Posterior vena cava (tissue), 2 donors: ENCODE results near the gene PRICKLE1. TPM values are rescaled to one million over a fixed set of nuclear protein-coding genes. Genes with fewer than 3 reads are reported as not detected.
A peak's percentile ranks its signal among the peaks of the same experiment; 100 is the strongest.

Experiments used
- DNase-seq: peaks from one replicate; pipeline ENCODE4 v3.0.0-alpha.2; 2020; ENCODE audit warnings: low spot score
- intact Hi-C, 2 donors: fragments of 100-400 bp; cut with DNase I; formaldehyde crosslinking; loops; one replicate each; pipeline versions ENCODE4 v1.14.1 to v1.14.2; 2022 to 2023
- long read RNA-seq, 2 donors: library from polyadenylated mRNA; unstranded; transcript quantifications; one replicate each; pipeline ENCODE4 v2.0.0, GENCODE V29; 2020 to 2021
- total RNA-seq, 2 donors: library from RNA; stranded (reverse); fragmentation: NEBNext Ultra II Directional; extraction: Animal tissue kit (Norgen Biotek cat#: 25700); gene quantifications; one replicate each; pipeline ENCODE4 v1.2.1, GENCODE V29; 2021
- donor health status: DM: yes; HTN: yes; CAD: no.
- donor health status: DM: yes; HTN: yes; CAD: no.

The PRICKLE1 gene
- total RNA-seq: 10 to 100 TPM; 19.4 to 30.5 TPM
- long read RNA-seq, donor 1, full-length matches to known transcripts: 1 of 11 reads
- long read RNA-seq, donor 1, partial matches to known transcripts: 1 of 11 reads
- long read RNA-seq, donor 1, other reads (novel, unspliced or antisense): 9 of 11 reads
- long read RNA-seq, donor 2, full-length matches to known transcripts: 7 of 19 reads
- long read RNA-seq, donor 2, partial matches to known transcripts: 4 of 19 reads
- long read RNA-seq, donor 2, other reads (novel, unspliced or antisense): 8 of 19 reads

DNA sequence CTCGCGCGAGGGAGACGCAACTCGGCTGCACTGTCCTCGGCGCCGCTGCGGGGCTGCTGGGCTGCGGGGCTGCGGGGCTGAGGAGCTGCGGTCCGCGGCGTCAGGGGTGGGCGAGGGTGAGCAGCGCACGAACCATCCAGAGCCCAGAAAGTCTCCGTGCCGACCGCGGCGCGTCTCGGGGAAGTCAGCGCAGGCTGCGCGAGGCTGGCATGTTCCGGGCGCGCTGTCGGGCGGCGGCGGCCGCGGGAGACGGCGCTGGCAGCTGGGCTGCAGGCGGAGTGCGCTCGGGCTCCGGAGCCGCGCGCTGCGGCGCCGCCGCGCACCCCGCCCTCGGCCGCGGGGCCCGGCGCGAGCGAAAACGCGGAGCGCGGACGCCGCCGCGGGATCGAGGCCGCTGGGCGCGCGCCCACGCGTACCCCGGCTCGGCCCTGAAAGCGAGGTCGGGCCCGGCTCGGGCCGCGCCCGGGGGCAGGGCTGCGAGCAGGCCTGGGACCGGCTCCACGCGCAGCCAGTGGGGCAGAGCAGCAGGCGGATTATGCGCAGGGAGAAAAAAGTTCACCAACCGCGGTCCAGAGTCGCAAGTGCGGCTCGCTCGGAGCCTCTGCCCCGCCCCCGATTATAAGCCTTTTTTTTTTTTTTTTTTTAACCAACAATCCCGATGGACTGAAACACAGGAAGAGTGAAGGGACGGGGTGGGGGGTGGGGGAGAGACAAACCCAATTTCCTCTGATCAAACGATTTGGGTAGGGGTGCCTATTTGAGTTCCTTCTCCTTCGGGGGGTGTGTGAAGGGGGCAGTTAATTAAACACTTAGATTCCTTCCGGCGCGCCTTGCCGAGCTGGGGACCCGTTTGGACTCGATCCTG is at the start of gene PRICKLE1:
Gene PRICKLE1 (minus strand): TSS at position 282 of the 865 bp plus-strand sequence. CDS start 117,230 bp downstream, outside the sequence.
- intact Hi-C loops: no loop called here
- peak; percentile 83 for DNase-seq

DNA sequence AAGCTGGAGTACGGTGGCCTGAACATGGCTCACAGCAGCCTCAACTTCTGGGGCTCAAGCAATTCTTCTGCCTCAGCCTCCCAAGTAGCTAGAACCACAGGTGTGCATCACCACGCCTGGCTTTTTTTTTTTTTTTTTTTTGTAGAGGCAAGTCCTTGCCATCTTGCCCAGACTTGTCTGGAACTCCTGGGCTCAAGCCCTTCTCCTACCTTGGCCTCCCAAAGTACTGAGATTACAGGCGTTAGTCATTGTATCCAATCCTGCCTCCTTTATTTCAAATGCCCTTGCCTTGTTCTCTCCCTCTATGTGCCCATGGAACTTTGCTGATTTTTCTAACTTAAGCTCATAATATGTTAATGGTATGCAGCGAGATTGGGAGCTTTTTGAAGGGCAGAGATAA is 49.2 kb upstream of the PRICKLE1 start:
- no peak for DNase-seq
- intact Hi-C loops: no loop called here

GRCh38 chr12:42638011-42638410 is 48.5 kb upstream of the PRICKLE1 start:
- intact Hi-C loops: no loop called here
- no peak for DNase-seq

- peak; percentile 80 for DNase-seq
- intact Hi-C loops: no loop called here
These were observed 47.4 kb upstream of the PRICKLE1 start for GRCh38 chr12:42636993-42637392.

DNA sequence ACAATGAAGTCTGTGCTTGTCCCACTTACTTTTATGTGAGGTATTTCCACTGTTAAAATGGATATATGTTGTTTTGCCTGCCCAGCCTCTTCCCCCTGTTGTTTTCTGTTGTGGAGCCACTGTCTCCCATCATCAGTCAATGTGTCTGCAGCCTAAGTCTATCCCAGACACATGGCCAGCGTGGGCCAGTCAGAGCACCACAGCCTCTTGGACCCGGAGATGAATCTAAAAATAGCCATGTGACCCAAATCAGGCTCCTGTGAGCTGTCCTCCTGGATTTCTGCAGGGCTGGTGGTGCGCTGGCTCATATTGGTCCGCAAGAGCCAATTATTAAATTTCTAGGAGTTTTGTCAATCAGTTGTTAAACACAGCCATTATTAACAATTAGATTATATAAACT is 44.0 kb upstream of the PRICKLE1 start:
- DNase-seq: no peak
- intact Hi-C loops: no loop called here

DNA sequence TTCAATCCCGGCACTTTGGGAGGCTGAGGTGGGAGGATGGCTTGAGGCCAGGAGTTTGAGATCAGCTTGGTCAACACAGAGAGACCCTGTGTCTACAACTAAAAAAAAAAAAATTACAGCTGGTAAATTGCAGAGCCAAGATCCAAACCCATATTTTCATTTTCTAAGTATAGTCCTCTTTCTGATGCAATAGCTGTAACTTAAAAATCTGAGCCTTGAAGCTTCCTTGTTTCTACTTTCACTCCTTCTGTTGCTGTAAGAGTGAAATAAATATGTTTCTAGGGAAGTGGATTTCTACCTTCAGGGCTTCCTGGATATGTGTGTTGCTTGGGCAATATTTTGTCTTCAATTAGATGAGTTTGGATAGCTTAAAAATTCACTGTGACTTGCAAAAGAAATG is 42.0 kb upstream of the PRICKLE1 start:
- intact Hi-C loops: no loop called here
- no peak for DNase-seq

- intact Hi-C loops: no loop called here
- DNase-seq: no peak
These were observed 40.8 kb upstream of the PRICKLE1 start for GRCh38 chr12:42630314-42630713.

GRCh38 chr12:42627151-42627550 is 37.6 kb upstream of the PRICKLE1 start:
- intact Hi-C loops: no loop called here
- DNase-seq: no peak

DNA sequence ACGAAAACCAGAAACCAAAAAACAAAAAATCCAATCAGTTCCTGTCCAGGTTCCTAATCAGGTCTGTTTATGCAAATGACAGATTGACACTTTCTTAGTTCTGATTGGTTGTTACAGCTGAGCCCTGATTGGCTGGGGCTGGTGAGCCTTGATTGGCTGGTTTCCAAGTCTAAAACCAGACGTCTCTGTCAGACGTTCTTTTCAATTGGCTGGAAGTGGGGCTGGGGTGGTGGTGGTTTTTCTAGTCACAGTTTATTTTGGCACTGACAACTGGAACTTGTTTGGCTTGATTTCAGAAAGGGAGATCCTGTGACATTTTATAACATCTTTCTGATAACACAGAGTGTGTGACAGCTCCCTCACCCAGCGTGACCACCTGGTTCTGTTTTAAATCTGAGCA is 36.1 kb upstream of the PRICKLE1 start:
- DNase-seq: no peak
- intact Hi-C loops: no loop called here

GRCh38 chr12:42617622-42618021 is 28.1 kb upstream of the PRICKLE1 start:
- intact Hi-C loops: no loop called here
- DNase-seq: no peak

DNA sequence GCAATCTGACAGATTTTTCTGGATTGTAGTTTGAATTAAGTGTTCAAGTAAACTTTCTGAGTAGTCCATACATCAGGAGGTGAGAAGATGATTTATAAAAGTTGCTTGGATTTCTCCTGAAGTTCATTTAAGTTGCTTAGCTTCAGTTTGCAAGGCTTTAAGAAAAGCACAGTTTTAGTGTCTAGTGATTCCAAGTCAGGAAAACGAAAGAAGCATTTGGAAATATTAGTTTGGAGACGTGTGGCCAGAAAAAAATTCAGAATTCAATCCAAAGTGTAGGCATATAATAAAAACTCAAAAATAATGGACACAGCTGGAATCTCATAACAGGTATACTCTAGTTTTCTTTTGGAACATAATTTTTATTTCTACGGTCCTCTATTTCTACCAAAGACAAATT is 25.5 kb upstream of the PRICKLE1 start:
- no peak for DNase-seq
- intact Hi-C loops: no loop called here

- intact Hi-C loops: no loop called here
These were observed 22.7 kb upstream of the PRICKLE1 start for GRCh38 chr12:42612231-42612613.

GRCh38 chr12:42611571-42612230 is 22.2 kb upstream of the PRICKLE1 start:
- DNase-seq: no peak
- intact Hi-C loops: no loop called here

More at GRCh38 chr12:42612231-42612613, 22.7 kb upstream of the PRICKLE1 start:
- no peak for DNase-seq

DNA sequence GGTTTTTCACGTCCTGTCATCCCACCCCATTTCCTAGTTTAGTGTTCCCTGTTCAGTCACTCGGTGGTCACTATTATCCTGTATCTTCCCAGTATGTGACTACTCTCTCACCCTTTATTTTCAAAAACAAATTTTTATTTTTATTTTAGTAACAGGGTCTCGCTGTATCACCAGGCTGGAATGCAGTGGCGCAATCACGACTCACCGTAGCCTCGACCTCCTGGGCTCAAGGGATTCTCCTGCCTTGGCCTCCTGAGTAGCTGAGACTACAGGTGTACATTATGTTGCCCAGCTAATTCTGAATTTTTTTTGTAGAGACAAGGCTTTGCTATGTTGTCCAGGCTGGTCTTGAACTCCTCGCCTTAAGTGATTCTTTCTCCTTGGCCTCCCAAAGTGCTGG is 20.1 kb upstream of the PRICKLE1 start:
- intact Hi-C loops: no loop called here
- DNase-seq: no peak

DNA sequence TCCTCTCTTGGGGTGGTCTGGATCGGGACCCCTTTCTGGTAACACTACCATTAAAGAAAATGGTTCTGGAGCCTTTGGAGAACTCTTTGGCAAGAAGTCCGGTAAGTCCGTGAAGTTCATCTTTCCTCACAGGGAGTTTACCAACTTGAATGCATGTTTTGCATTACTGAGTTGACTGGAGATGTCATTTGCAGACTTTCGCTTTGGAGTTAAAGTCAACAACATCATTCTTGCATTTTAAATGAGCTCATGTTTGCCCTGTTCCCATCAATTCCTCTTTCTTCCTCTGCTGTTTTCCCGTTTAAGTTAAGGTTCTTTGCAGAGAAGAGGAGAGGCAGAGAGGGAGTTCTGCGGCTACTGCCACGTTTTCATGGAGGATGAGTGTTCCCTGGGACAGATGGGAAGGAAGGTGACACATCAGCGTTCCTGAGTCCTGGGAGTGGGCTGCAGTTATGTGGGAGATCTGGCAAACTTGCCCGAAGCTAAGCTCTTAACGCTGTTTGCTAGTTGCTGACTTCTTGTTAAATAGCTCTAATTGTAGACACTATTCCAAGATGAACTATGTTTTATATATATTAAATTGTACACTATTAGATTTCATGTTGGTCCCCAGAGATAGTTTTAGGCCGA is 18.8 kb upstream of the PRICKLE1 start:
- no peak for DNase-seq
- intact Hi-C loops: no loop called here

DNA sequence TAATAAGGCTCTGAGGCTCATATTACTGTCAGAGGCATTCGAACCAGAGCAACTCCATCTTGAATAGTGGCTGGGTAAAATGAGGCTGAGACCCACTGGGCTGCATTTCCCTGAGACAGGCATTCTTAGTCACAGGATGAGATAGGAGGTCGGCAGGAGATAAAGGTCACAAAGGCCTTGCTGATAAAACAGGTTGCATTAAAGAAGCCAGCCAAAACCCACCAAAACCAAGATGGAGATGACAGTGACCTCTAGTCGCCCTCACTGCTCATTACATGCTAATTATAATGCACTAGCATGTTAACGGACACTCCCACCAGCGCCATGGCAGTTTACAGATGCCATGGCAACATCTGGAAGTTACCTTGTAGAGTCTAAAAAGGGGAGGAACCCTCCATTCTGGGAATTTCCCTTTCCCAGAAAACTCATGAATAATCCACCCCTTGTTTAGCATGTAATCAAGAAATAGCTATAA is 18.1 kb upstream of the PRICKLE1 start:
- no peak for DNase-seq
- intact Hi-C loops: no loop called here

- intact Hi-C loops: no loop called here
- DNase-seq: no peak
These were observed 16.9 kb upstream of the PRICKLE1 start for GRCh38 chr12:42606471-42606870.

- intact Hi-C loops: no loop called here
- no peak for DNase-seq
These were observed 16.1 kb upstream of the PRICKLE1 start for GRCh38 chr12:42605685-42606084.

GRCh38 chr12:42603246-42603990 is 13.9 kb upstream of the PRICKLE1 start:
- intact Hi-C loops: no loop called here
- DNase-seq: no peak
